NCI-H2107 (cell line): ENCODE data around the gene POLG.
"Not testable (repeated sequence)": the region's sequence is repeated elsewhere in the genome, so short reads cannot be mapped to it uniquely, and the experiment has no call there.

Experiments
- DNase-seq: peaks from one replicate; lab custom pipeline; 2025; lab: John Stamatoyannopoulos, UW

POLG gene

GRCh38 chr15:89278307-89278706, 56.3 kb downstream of the POLG start:
- no peak for DNase-seq

- not testable (repeated sequence) for DNase-seq
Observed at GRCh38 chr15:89277281-89277680, 57.3 kb downstream of the POLG start.
